HFFc6 (cell line): ENCODE data around the gene KRT35. TPM values are rescaled to one million over a fixed set of nuclear protein-coding genes. Genes with fewer than 3 reads are reported as not detected.

ENCODE experiments used
- DNase-seq: peaks from one replicate; pipeline ENCODE4 v3.0.0-alpha.2; 2018
- H3K27ac Mint-ChIP-seq: 2 replicates; pipeline ENCODE4 v1.8.0; 2020; ENCODE audit warnings: mild to moderate bottlenecking, mixed read lengths
- H3K27me3 Mint-ChIP-seq: 2 replicates; pipeline ENCODE4 v1.8.0; 2021; ENCODE audit warnings: mild to moderate bottlenecking, moderate library complexity, mixed read lengths; ENCODE audit not compliant: insufficient read depth
- H3K36me3 Mint-ChIP-seq: 2 replicates; pipeline ENCODE4 v1.8.0; 2021; ENCODE audit warnings: low read depth, mixed read lengths
- H3K4me1 Mint-ChIP-seq: 2 replicates; pipeline ENCODE4 v1.8.0; 2020; ENCODE audit warnings: low read depth, mixed read lengths
- H3K4me3 Mint-ChIP-seq: 2 replicates; pipeline ENCODE4 v1.8.0; 2020; ENCODE audit warnings: mild to moderate bottlenecking, moderate library complexity, mixed read lengths
- H3K9me3 Mint-ChIP-seq: 2 replicates; pipeline ENCODE4 v1.8.0; 2020; ENCODE audit warnings: mild to moderate bottlenecking, mixed read lengths
- total RNA-seq, 6 experiments: library from RNA; stranded (reverse); fragmentation: NEBNext Ultra II Directional; extraction: Animal tissue kit (Norgen Biotek cat#: 25700); gene quantifications; 2 replicates in 1 of 6; 3 replicates in 5 of 6; pipeline ENCODE4 v1.2.3, GENCODE V29; 2021
- TF ChIP-seq, protein P1 (sequence below): fragments of 200-600 bp; sonication (generic); IDR thresholded peaks from 2 replicates; pipeline ENCODE4 v1.5.0; 2021; ENCODE audit warnings: antibody characterized with exemption, mild to moderate bottlenecking

Gene KRT35
- total RNA-seq, 6 experiments from 2014 or later: not detected

- Mint-ChIP-seq H3K27me3 (peaks cover 5% of the 10 kb centered on the region), H3K9me3 (no peaks in the 10 kb centered on the region), H3K4me1 (peaks cover 15% of the 10 kb centered on the region), H3K27ac (no peak overlapping the region), H3K36me3 (no peaks in the 10 kb centered on the region), H3K4me3 (no peak overlapping the region)
- TF ChIP-seq, protein P1, sequence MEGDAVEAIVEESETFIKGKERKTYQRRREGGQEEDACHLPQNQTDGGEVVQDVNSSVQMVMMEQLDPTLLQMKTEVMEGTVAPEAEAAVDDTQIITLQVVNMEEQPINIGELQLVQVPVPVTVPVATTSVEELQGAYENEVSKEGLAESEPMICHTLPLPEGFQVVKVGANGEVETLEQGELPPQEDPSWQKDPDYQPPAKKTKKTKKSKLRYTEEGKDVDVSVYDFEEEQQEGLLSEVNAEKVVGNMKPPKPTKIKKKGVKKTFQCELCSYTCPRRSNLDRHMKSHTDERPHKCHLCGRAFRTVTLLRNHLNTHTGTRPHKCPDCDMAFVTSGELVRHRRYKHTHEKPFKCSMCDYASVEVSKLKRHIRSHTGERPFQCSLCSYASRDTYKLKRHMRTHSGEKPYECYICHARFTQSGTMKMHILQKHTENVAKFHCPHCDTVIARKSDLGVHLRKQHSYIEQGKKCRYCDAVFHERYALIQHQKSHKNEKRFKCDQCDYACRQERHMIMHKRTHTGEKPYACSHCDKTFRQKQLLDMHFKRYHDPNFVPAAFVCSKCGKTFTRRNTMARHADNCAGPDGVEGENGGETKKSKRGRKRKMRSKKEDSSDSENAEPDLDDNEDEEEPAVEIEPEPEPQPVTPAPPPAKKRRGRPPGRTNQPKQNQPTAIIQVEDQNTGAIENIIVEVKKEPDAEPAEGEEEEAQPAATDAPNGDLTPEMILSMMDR: no peak
- DNase-seq: no peak
Measured at GRCh38 chr17:41483991-41484826, 3.3 kb upstream of the KRT35 start.

- TF ChIP-seq, protein P1: no peak
- no peak overlapping the region for H3K4me3 Mint-ChIP-seq
- peaks cover 15% of the 10 kb centered on the region for H3K4me1 Mint-ChIP-seq
- no peak for DNase-seq
- H3K27ac Mint-ChIP-seq: no peak overlapping the region
- H3K36me3 Mint-ChIP-seq: no peaks in the 10 kb centered on the region
- peaks cover 5% of the 10 kb centered on the region for H3K27me3 Mint-ChIP-seq
- H3K9me3 Mint-ChIP-seq: no peaks in the 10 kb centered on the region
Measured at GRCh38 chr17:41483531-41483930, 2.6 kb upstream of the KRT35 start.

DNA sequence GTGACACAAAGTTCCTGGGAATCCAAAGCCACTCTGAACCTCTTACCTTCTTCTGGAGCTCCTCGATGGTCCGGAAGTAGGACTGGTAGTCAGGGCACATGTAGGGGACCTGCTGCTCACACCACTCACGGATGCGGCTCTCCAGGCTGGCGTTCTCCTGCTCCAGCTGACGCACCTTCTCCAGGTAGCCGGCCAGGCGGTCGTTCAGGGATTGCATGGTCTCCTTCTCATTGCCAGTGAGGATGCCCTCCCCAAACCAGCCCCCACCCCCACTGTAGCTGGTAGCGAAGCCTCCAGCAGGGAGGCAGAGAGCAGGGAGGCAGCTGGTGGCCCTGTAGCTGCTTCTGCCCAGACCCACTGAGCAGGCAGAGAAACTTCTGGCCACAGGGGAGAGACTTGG is 370 bp downstream of the KRT35 start:
- Mint-ChIP-seq H3K4me1 (peaks cover 15% of the 10 kb centered on the region), H3K27ac (no peak overlapping the region), H3K36me3 (no peaks in the 10 kb centered on the region), H3K4me3 (no peak overlapping the region), H3K9me3 (no peaks in the 10 kb centered on the region), H3K27me3 (peaks cover 5% of the 10 kb centered on the region)
- no peak for DNase-seq
- TF ChIP-seq, protein P1: no peak

GRCh38 chr17:41480136-41480535 is 815 bp downstream of the KRT35 start:
- peaks cover 8% of the 10 kb centered on the region for H3K27me3 Mint-ChIP-seq
- TF ChIP-seq, protein P1: no peak
- peaks cover 14% of the 10 kb centered on the region for H3K4me1 Mint-ChIP-seq
- no peak overlapping the region for H3K27ac Mint-ChIP-seq
- H3K9me3 Mint-ChIP-seq: no peaks in the 10 kb centered on the region
- no peak overlapping the region for H3K4me3 Mint-ChIP-seq
- no peak for DNase-seq
- no peaks in the 10 kb centered on the region for H3K36me3 Mint-ChIP-seq

- TF ChIP-seq, protein P1: no peak
- Mint-ChIP-seq H3K27me3 (peaks cover 17% of the 10 kb centered on the region), H3K4me1 (no peaks in the 10 kb centered on the region; the same call in 1 of the 2 replicates), H3K27ac (no peak overlapping the region), H3K9me3 (no peaks in the 10 kb centered on the region), H3K36me3 (0 out of 2 replicates have a peak, but pooled peaks cover 6% of the 10 kb centered on the region), H3K4me3 (no peak overlapping the region)
- no peak for DNase-seq
Measured at GRCh38 chr17:41478237-41478636, 2.7 kb downstream of the KRT35 start.
